NCI-H446 (cell line): ENCODE measurements around the gene DRD2.

ENCODE experiments used
- DNase-seq, 2 experiments: peaks; one replicate each; lab custom pipeline; 2025; lab: John Stamatoyannopoulos, UW

DRD2 gene

GRCh38 chr11:113400631-113401230 is 74.5 kb downstream of the DRD2 start:
- DNase-seq = no peak

- no peak for DNase-seq
These were observed 76.3 kb downstream of the DRD2 start for GRCh38 chr11:113398669-113399430.

- no peak for DNase-seq
These were observed 77.4 kb downstream of the DRD2 start for GRCh38 chr11:113397821-113398220.

- DNase-seq = no peak
These were observed 78.0 kb downstream of the DRD2 start for GRCh38 chr11:113397212-113397611.

- no peak for DNase-seq
These were observed 78.5 kb downstream of the DRD2 start for GRCh38 chr11:113396690-113397089.

- no peak for DNase-seq
These were observed 79.3 kb downstream of the DRD2 start for GRCh38 chr11:113395782-113396336.

- DNase-seq = no peak
These were observed 80.3 kb downstream of the DRD2 start for GRCh38 chr11:113394919-113395318.

GRCh38 chr11:113393501-113393985 is 81.7 kb downstream of the DRD2 start:
- DNase-seq = no peak

- DNase-seq = peak in 1 of 2 experiments; percentile 30
These were observed 82.8 kb downstream of the DRD2 start for GRCh38 chr11:113392236-113392921.

- no peak for DNase-seq
These were observed 85.9 kb downstream of the DRD2 start for GRCh38 chr11:113389272-113389671.

GRCh38 chr11:113387605-113388211 is 87.5 kb downstream of the DRD2 start, which contains the start of gene ANKK1:
Gene ANKK1, plus strand, starts transcription at chr11:113387779. Its CDS starts 106 bp downstream, at chr11:113387885.
- DNase-seq = no peak

- DNase-seq = no peak
These were observed 88.3 kb downstream of the DRD2 start for GRCh38 chr11:113386866-113387265.

GRCh38 chr11:113385749-113386148 is 89.4 kb downstream of the DRD2 start:
- DNase-seq = no peak

- peak; percentile 27 to 69 for DNase-seq
These were observed 90.6 kb downstream of the DRD2 start for GRCh38 chr11:113384551-113384950.

- no peak for DNase-seq
These were observed 93.1 kb downstream of the DRD2 start for GRCh38 chr11:113382121-113382520.

GRCh38 chr11:113378692-113379091 is 96.5 kb downstream of the DRD2 start:
- DNase-seq = no peak

GRCh38 chr11:113377681-113378412 is 97.4 kb downstream of the DRD2 start:
- DNase-seq = peak; percentile 48 to 84

GRCh38 chr11:113376156-113376555 is 99.0 kb downstream of the DRD2 start:
- peak; percentile 35 to 85 for DNase-seq

- DNase-seq = no peak
These were observed 99.8 kb downstream of the DRD2 start for GRCh38 chr11:113375402-113375801.

GRCh38 chr11:113373981-113374560 is 101.1 kb downstream of the DRD2 start:
- no peak for DNase-seq

- peak in 1 of 2 experiments; percentile 35 for DNase-seq
These were observed 101.9 kb downstream of the DRD2 start for GRCh38 chr11:113373306-113373705.
